GM12872 (cell line): Measurements from ENCODE around the gene ADAMTS20.

Experiments
- TF ChIP-seq, protein P1 (sequence below): IDR thresholded peaks from 3 replicates; pipeline ENCODE4 v1.5.1; 2011; ENCODE audit warnings: low read depth, mild to moderate bottlenecking, low read length, moderate library complexity; ENCODE audit not compliant: insufficient read depth

ADAMTS20 gene, protein sequence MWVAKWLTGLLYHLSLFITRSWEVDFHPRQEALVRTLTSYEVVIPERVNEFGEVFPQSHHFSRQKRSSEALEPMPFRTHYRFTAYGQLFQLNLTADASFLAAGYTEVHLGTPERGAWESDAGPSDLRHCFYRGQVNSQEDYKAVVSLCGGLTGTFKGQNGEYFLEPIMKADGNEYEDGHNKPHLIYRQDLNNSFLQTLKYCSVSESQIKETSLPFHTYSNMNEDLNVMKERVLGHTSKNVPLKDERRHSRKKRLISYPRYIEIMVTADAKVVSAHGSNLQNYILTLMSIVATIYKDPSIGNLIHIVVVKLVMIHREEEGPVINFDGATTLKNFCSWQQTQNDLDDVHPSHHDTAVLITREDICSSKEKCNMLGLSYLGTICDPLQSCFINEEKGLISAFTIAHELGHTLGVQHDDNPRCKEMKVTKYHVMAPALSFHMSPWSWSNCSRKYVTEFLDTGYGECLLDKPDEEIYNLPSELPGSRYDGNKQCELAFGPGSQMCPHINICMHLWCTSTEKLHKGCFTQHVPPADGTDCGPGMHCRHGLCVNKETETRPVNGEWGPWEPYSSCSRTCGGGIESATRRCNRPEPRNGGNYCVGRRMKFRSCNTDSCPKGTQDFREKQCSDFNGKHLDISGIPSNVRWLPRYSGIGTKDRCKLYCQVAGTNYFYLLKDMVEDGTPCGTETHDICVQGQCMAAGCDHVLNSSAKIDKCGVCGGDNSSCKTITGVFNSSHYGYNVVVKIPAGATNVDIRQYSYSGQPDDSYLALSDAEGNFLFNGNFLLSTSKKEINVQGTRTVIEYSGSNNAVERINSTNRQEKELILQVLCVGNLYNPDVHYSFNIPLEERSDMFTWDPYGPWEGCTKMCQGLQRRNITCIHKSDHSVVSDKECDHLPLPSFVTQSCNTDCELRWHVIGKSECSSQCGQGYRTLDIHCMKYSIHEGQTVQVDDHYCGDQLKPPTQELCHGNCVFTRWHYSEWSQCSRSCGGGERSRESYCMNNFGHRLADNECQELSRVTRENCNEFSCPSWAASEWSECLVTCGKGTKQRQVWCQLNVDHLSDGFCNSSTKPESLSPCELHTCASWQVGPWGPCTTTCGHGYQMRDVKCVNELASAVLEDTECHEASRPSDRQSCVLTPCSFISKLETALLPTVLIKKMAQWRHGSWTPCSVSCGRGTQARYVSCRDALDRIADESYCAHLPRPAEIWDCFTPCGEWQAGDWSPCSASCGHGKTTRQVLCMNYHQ (N-terminal part only)

DNA sequence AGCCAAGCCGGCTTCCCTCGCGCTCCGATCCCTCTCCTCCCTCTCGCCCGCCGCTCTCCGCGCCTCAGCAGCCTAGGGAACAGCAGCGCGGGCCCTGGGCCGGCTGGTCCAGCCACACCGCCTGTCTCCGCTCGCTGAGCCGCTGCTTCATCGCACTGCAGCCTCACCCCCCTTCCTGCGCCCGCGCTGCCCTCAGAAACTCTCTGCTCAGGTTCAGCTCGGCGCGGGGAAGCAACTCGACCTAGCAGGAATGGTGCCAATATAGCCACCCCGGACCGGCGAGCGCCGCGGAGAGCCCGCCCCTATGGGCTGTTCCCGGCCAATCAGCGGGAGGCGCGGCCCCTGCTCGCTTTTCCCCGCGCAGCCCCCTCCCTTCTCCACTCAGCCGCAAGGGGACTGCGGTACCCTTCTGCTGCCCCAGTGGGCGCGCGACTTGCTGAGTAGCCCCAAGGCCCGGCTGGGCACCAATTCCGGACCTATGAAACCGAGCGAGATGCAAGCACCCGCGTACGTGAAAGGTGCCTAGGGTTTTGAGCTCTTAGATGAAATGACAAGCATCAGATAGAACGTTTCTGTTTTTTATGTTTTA, at the start of gene ADAMTS20:
ADAMTS20 (minus strand) TSS at position 233 of the 589 bp plus-strand sequence. CDS start 282 bp downstream, outside the sequence.
- TF ChIP-seq, protein P1, sequence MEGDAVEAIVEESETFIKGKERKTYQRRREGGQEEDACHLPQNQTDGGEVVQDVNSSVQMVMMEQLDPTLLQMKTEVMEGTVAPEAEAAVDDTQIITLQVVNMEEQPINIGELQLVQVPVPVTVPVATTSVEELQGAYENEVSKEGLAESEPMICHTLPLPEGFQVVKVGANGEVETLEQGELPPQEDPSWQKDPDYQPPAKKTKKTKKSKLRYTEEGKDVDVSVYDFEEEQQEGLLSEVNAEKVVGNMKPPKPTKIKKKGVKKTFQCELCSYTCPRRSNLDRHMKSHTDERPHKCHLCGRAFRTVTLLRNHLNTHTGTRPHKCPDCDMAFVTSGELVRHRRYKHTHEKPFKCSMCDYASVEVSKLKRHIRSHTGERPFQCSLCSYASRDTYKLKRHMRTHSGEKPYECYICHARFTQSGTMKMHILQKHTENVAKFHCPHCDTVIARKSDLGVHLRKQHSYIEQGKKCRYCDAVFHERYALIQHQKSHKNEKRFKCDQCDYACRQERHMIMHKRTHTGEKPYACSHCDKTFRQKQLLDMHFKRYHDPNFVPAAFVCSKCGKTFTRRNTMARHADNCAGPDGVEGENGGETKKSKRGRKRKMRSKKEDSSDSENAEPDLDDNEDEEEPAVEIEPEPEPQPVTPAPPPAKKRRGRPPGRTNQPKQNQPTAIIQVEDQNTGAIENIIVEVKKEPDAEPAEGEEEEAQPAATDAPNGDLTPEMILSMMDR, result no peak

DNA sequence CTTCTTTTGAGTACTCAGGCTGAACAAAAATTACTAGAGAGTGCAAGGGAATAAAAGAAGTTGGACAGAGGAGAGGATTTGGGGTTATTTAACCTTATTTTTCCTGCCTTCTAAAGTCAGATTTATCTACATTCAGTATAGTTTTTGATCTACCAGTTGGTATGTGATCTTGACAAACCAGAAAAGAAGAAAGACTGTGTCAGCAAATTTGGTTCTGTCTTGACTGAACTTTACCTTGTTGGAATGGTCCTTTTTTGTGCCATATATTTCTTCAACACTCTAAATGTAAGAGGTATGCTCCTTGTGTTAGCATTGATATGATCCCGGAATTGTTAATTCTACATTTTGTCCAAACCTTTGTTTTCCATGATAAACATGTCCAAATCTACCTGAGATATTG, 47.7 kb upstream of the ADAMTS20 start:
- TF ChIP-seq, protein P1, result no peak

DNA sequence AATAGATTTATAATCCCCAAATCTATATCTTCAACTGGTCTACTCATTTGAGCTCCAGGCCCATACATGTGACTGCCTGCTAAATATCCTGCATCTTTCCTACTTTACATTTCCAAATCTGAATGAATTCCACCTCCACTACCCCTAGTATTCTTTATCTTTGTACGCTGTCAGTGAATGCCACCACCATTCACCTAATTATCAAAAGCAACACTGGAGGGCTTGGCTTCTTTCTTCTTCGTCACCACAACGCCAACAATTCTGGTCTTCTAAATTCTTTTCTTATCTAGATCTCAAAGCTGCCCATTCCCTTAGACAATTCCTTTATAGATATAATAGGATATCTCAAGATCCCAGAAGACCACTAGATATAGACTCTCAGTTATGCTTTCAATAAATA, 47.1 kb upstream of the ADAMTS20 start:
- TF ChIP-seq, protein P1, result no peak

DNA sequence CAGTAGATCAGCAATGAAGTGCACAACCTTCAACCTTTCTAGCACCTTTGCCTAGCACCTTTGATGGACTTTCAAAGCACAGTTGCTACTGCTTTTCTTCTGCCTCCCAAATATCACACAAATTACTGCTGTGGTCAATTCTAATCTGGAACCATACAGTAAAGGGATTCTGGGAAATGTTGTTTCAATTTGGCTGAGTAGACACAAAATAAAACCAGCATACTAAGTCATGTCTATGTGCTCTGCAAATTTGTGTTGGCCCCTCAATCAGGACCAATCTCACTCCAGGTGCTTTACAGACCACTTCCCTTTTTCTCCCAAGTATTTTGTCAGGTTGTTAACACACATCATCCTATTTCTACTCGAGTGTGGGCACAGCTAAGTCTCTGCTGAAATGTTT, 38.3 kb upstream of the ADAMTS20 start:
- TF ChIP-seq, protein P1, result no peak

DNA sequence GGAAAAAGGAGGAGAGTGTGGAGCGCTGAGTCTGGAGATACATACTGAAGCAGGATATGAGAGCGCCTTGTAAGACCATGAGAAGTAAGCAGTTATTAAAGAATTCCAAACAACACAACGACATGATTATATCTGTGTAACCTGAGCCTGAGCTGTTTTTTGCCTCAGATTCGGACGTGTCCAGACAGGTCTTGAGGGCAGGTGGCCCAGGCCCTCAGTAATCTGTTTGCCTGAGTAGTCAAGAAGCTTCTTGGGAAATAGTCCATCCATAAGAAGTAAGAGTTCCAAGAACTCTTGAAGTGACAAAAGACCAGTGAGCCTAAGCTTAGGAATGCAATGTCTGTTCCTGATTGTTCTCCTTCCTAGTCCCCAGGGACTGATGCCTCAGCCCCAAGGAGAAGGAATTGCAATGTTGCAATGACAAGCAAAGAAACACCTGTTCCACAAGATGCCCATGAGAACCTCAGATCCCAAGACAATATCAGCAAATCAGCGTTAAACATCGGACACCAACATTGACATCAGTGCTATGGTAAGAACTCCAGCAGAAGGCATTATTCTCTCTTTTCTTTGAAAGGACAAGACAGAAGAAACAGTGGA, 34.7 kb upstream of the ADAMTS20 start:
- TF ChIP-seq, protein P1, result no peak

DNA sequence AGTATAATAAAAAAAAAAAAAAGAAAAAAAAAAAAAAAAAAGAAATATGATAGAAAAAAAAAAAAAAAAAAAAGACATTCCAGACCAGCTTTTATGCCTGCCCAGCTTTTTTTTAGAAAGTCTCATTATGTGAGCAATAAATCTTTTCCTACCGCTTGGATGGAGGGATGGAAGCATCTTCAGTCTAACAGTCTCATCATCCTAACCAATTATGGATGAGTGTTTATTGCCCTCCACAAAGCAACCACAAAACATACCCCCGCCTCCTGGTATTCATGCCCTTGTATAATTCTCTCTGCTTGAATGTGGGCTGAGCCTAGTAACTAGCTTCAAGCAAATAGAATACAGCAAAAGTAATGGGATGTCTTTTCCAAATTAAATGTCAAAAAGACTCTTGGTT, 33.7 kb upstream of the ADAMTS20 start:
- TF ChIP-seq, protein P1, result no peak
